HCT116 (cell line): Measurements from ENCODE around the gene SDK1.

Source experiments
- CEBPB ChIP-seq: IDR thresholded peaks from 2 replicates; pipeline ENCODE4 v1.6.1; 2012; ENCODE audit warnings: low read depth
- EGR1 ChIP-seq: IDR thresholded peaks from 2 replicates; pipeline ENCODE4 v1.6.1; 2012; ENCODE audit warnings: low read depth
- EZH2 ChIP-seq: fragments of 200-600 bp; sonication (generic); IDR thresholded peaks from 2 replicates; pipeline ENCODE4 v1.6.1; 2017; ENCODE audit warnings: antibody characterized with exemption, mixed run types
- EZH2phosphoT487 ChIP-seq: fragments of 200-600 bp; IDR thresholded peaks from 2 replicates; pipeline ENCODE4 v1.6.1; 2018; ENCODE audit warnings: antibody characterized with exemption, borderline replicate concordance
- MAX ChIP-seq: IDR thresholded peaks from 2 replicates; pipeline ENCODE4 v1.6.1; 2012
- POLR2A ChIP-seq: IDR thresholded peaks from 2 replicates; pipeline ENCODE4 v1.7.0; 2011; ENCODE audit warnings: borderline replicate concordance; ENCODE audit not compliant: insufficient read depth, insufficient read length; ENCODE audit errors: extremely low read depth
- RAD21 ChIP-seq: IDR thresholded peaks from 2 replicates; pipeline ENCODE4 v1.6.1; 2012; ENCODE audit warnings: low read depth, mild to moderate bottlenecking
- SP1 ChIP-seq: IDR thresholded peaks from 2 replicates; pipeline ENCODE4 v1.6.1; 2012; ENCODE audit warnings: low read depth
- YY1 ChIP-seq: IDR thresholded peaks from 2 replicates; pipeline ENCODE4 v1.6.1; 2011; ENCODE audit warnings: low read length, low read depth, moderate library complexity, mild to moderate bottlenecking; ENCODE audit not compliant: insufficient replicate concordance; ENCODE audit errors: extremely low read depth
- ZBTB33 ChIP-seq: IDR thresholded peaks from 2 replicates; pipeline ENCODE4 v1.6.1; 2011; ENCODE audit warnings: mild to moderate bottlenecking, low read length, moderate library complexity; ENCODE audit not compliant: insufficient replicate concordance; ENCODE audit errors: extremely low read depth
- ZNF274 ChIP-seq: fragments of 200-500 bp; sonication (Bioruptor generic); IDR thresholded peaks from 2 replicates; pipeline ENCODE4 v1.6.1; 2014; ENCODE audit warnings: mild to moderate bottlenecking, low read depth, low read length, inconsistent platforms
- TF ChIP-seq, protein P1 (sequence below), 3 experiments: fragments of 200-600 bp in 1 of 3; sonication (generic) in 1 of 3; IDR thresholded peaks in 2 of 3; conservative IDR thresholded peaks in 1 of 3; 2 replicates each; pipeline ENCODE4 v1.5.1; 2012 to 2017; ENCODE audit warnings: low read depth in 2 of 3, low read length in 2 of 3, antibody characterized with exemption in 1 of 3, borderline replicate concordance in 1 of 3, control low read depth in 1 of 3, mild to moderate bottlenecking in 1 of 3, mixed read lengths in 1 of 3, mixed run types in 1 of 3, moderate library complexity in 1 of 3; ENCODE audit not compliant: insufficient read depth in 1 of 3
- TF ChIP-seq, protein P2 (sequence below): IDR thresholded peaks from 2 replicates; pipeline ENCODE4 v1.6.1; 2012; ENCODE audit warnings: low read depth
- TF ChIP-seq, protein P3 (sequence below): IDR thresholded peaks from 2 replicates; pipeline ENCODE4 v1.6.1; 2012

DNA sequence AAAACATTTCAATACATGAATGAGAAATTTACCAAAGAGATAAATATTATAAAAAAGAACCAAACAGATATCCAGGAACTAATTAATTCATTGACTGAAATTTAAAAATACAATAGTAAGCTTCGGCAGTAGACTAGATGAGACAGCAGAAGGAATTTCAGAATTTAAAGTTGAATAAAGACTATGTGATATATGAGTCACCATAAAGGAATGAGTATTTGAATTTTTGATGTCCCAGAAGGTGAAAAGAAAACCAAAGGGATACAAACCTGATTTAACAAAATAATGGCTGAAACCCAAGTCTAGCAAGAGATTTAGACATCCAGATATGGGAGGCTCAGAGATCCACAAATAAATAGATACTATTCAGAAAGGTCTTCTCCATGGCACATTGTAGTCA, 757.1 kb downstream of the SDK1 start:
- TF ChIP-seq EZH2phosphoT487 (no peak), YY1 (no peak), EZH2 (no peak), ZNF274 (no peak), RAD21 (no peak), CEBPB (no peak), MAX (no peak), POLR2A (no peak), SP1 (no peak), ZBTB33 (no peak), EGR1 (no peak)
- TF ChIP-seq, protein P1, sequence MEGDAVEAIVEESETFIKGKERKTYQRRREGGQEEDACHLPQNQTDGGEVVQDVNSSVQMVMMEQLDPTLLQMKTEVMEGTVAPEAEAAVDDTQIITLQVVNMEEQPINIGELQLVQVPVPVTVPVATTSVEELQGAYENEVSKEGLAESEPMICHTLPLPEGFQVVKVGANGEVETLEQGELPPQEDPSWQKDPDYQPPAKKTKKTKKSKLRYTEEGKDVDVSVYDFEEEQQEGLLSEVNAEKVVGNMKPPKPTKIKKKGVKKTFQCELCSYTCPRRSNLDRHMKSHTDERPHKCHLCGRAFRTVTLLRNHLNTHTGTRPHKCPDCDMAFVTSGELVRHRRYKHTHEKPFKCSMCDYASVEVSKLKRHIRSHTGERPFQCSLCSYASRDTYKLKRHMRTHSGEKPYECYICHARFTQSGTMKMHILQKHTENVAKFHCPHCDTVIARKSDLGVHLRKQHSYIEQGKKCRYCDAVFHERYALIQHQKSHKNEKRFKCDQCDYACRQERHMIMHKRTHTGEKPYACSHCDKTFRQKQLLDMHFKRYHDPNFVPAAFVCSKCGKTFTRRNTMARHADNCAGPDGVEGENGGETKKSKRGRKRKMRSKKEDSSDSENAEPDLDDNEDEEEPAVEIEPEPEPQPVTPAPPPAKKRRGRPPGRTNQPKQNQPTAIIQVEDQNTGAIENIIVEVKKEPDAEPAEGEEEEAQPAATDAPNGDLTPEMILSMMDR (IDR thresholded peaks at IDR 0.05 in 2 of 3, conservative IDR thresholded peaks at IDR 0.05 in 1 of 3; ENCODE audit: borderline replicate concordance in 1 of 3, insufficient read depth in 1 of 3, low read depth in 2 of 3, low read length in 2 of 3): no peak
- TF ChIP-seq, protein P2, sequence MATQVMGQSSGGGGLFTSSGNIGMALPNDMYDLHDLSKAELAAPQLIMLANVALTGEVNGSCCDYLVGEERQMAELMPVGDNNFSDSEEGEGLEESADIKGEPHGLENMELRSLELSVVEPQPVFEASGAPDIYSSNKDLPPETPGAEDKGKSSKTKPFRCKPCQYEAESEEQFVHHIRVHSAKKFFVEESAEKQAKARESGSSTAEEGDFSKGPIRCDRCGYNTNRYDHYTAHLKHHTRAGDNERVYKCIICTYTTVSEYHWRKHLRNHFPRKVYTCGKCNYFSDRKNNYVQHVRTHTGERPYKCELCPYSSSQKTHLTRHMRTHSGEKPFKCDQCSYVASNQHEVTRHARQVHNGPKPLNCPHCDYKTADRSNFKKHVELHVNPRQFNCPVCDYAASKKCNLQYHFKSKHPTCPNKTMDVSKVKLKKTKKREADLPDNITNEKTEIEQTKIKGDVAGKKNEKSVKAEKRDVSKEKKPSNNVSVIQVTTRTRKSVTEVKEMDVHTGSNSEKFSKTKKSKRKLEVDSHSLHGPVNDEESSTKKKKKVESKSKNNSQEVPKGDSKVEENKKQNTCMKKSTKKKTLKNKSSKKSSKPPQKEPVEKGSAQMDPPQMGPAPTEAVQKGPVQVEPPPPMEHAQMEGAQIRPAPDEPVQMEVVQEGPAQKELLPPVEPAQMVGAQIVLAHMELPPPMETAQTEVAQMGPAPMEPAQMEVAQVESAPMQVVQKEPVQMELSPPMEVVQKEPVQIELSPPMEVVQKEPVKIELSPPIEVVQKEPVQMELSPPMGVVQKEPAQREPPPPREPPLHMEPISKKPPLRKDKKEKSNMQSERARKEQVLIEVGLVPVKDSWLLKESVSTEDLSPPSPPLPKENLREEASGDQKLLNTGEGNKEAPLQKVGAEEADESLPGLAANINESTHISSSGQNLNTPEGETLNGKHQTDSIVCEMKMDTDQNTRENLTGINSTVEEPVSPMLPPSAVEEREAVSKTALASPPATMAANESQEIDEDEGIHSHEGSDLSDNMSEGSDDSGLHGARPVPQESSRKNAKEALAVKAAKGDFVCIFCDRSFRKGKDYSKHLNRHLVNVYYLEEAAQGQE: no peak
- TF ChIP-seq, protein P3, sequence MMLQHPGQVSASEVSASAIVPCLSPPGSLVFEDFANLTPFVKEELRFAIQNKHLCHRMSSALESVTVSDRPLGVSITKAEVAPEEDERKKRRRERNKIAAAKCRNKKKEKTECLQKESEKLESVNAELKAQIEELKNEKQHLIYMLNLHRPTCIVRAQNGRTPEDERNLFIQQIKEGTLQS: no peak
